ENCODE measurements around the gene C1QTNF1. TPM values are rescaled to one million over a fixed set of nuclear protein-coding genes. Genes with fewer than 3 reads are reported as not detected.
A peak's percentile ranks its signal among the peaks of the same experiment; 100 is the strongest.

C1QTNF1 gene
- total RNA-seq, 4 donors from 2014 or later = 6.3 to 20.6 (median 14.3) TPM

DNA sequence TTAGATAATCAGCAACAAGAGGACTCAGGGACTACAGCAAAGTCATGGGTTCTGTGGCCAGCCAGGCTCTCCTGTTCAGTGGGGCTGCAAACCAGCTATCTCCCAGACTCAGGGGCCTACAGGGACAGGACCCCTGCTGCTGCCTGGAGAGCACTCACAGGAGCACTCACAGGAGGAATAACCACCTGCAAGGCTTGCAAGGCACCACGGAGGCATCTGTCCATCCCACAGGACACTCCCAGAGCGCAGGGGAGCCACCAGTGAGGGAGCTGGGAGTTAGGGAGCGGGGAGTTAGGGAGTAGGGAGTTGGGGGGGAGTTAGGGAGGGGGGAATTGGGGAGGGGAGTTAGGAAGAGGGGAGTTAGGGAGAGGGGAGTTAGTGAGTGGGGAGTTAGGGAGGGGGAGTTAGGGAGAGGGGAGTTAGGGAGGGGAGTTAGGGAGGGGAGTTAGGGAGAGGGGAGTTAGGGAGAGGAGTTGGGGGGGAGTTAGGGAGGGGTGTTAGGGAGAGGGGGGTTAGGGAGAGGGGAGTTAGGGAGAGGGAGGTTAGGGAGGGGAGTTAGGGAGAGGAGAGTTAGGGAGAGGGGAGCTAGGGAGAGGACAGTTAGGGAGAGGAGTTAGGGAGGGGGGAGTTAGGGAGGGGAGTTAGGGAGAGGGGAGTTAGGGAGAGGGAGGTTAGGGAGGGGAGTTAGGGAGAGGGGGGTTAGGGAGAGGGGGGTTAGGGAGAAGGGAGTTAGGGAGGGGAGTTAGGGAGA lies 20.1 kb upstream of the C1QTNF1 start:
- peak in 1 of 3 donors; percentile 43 for DNase-seq
- Histone ChIP-seq H3K36me3 (peaks cover 0 to 6% (median 0%) of the 10 kb centered on the region in 3 donors), H3K4me1 (peaks cover 10 to 80% (median 16%) of the 10 kb centered on the region in 4 donors), H3K27ac (peak overlapping the region in 1 of 4 donors; percentile 8), H3K27me3 (no peaks in the 10 kb centered on the region), H3K9me3 (no peaks in the 10 kb centered on the region), H3K4me3 (peak overlapping the region in 1 of 4 donors; percentile 16)
- no peak for TF ChIP-seq POLR2A (IDR thresholded peaks at IDR 0.05)
- no peak for TF ChIP-seq CTCF (IDR thresholded peaks at IDR 0.05)

DNA sequence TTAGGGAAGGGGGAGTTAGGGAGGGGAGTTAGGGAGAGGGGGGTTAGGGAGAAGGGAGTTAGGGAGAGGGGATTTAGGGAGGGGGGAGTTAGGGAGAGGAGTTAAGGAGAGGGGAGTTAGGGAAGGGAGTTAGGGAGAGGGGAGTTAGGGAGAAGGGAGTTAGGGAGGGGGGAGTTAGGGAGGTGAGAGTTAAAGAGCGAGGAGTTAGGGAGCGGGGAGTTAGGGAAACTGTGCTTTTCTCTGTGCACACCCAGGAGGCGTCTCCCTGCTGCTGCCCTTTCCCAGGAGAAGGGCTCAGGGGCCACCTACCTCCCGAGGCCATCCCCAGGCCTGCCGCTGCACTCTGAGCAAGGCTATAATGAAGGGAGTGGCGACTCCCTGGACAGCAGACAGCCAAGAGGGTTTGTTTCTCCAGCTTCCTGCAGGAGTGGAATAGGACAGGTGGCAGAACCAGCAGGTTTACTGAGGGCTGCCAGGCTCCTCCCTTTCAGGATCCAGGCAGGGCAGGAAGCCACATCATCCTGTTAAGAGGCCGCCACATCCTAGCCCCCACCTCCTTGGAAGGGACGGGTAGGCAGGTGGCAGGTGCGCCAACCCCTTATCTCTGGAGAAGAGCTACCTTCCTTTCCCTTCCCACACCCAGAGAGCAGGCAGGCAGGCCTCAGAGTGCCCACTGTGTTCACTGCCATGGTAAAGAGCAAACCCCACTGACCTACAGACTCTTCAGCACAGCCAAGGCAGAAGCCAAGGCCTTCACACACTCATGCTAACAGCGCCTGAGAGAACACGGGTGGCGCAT lies 18.7 kb upstream of the C1QTNF1 start:
- Histone ChIP-seq H3K4me1 (peaks cover 10 to 71% (median 17%) of the 10 kb centered on the region in 4 donors), H3K27me3 (no peaks in the 10 kb centered on the region), H3K4me3 (peak overlapping the region in 2 of 4 donors; percentile 25 to 36), H3K27ac (peak overlapping the region in 3 of 4 donors; percentile 76 to 87 (median 78)), H3K36me3 (no peaks in the 10 kb centered on the region), H3K9me3 (no peaks in the 10 kb centered on the region)
- DNase-seq = peak in 2 of 3 donors; percentile 85 to 88
- TF ChIP-seq POLR2A (IDR thresholded peaks at IDR 0.05) (peak; percentile 82 to 87), CTCF (IDR thresholded peaks at IDR 0.05) (peak in 3 of 6 experiments; percentile 6 to 31 (median 11))

- H3K27ac ChIP-seq = peak overlapping the region in 3 of 4 donors; percentile 76 to 87 (median 78)
- no peaks in the 10 kb centered on the region for H3K36me3 ChIP-seq
- no peaks in the 10 kb centered on the region for H3K9me3 ChIP-seq
- H3K27me3 ChIP-seq = no peaks in the 10 kb centered on the region
- no peak for TF ChIP-seq CTCF (IDR thresholded peaks at IDR 0.05)
- TF ChIP-seq POLR2A (IDR thresholded peaks at IDR 0.05) = no peak
- peak overlapping the region in 1 of 4 donors; percentile 25 for H3K4me3 ChIP-seq
- peaks cover 10 to 69% (median 17%) of the 10 kb centered on the region in 4 donors for H3K4me1 ChIP-seq
- peak in 2 of 3 donors; percentile 46 to 63 for DNase-seq
These were observed 17.9 kb upstream of the C1QTNF1 start for GRCh38 chr17:79006046-79006445.

GRCh38 chr17:79006794-79007503 lies 17.0 kb upstream of the C1QTNF1 start:
- Histone ChIP-seq H3K27me3 (no peaks in the 10 kb centered on the region), H3K4me1 (peaks cover 10 to 60% (median 17%) of the 10 kb centered on the region in 4 donors), H3K4me3 (no peak overlapping the region), H3K27ac (peak overlapping the region in 2 of 4 donors; percentile 87 to 99), H3K9me3 (no peaks in the 10 kb centered on the region), H3K36me3 (no peaks in the 10 kb centered on the region)
- no peak for TF ChIP-seq POLR2A (IDR thresholded peaks at IDR 0.05)
- TF ChIP-seq CTCF (IDR thresholded peaks at IDR 0.05) = no peak
- DNase-seq = peak in 1 of 3 donors; percentile 41

All from Peyer's patch (tissue), 4 donors.